Measurements from ENCODE around the gene ALKAL2.

Gene ALKAL2

GRCh38 chr2:271917-272316, 16.0 kb downstream of the ALKAL2 start:
- in situ Hi-C loops (cut with MboI; ENCODE audit: low sequenced_read_pairs) = no loop called here

GRCh38 chr2:270861-271260, 17.0 kb downstream of the ALKAL2 start:
- in situ Hi-C loops (cut with MboI; ENCODE audit: low sequenced_read_pairs) = no loop called here

GRCh38 chr2:269356-270030, 18.4 kb downstream of the ALKAL2 start:
- in situ Hi-C loops (cut with MboI; ENCODE audit: low sequenced_read_pairs) = no loop called here

- in situ Hi-C loops (cut with MboI; ENCODE audit: low sequenced_read_pairs) = no loop called here
Measured at GRCh38 chr2:268323-268722, 19.6 kb downstream of the ALKAL2 start.

- in situ Hi-C loops (cut with MboI; ENCODE audit: low sequenced_read_pairs) = no loop called here
Measured at GRCh38 chr2:264493-265468, 23.1 kb downstream of the ALKAL2 start, which contains the start of gene ACP1. TSS of gene ACP1 (plus strand) at chr2:264947. CDS start at chr2:264965, 18 bp downstream.

- in situ Hi-C loops (cut with MboI; ENCODE audit: low sequenced_read_pairs) = no loop called here
Measured at GRCh38 chr2:263774-264492, 24.0 kb downstream of the ALKAL2 start, which contains the start of gene SH3YL1. TSS of gene SH3YL1 (minus strand) at chr2:264032. CDS start at chr2:263984, 48 bp downstream.

GRCh38 chr2:263022-263738, 24.7 kb downstream of the ALKAL2 start:
- in situ Hi-C loops (cut with MboI; ENCODE audit: low sequenced_read_pairs) = no loop called here

DNA sequence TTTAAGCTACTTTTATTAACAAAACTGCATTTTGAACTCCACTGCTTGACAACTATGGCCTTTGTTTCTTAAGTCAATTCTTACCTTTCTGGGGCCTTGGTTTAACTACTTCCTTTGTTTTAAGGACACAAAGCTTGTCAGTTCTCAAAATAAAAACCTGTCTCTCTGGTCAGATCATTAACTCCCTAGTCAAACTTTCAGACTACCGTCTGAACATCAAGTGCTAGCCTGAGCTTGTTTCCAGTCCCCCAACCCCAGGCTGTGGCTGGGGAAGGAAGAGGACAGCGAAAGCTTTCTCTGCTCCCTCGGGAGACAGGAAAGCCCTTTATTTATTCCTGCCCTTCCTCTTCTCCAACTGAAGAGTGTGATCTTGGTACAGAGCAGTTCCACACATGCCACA, 25.8 kb downstream of the ALKAL2 start:
- in situ Hi-C loops (cut with MboI; ENCODE audit: low sequenced_read_pairs) = no loop called here

DNA sequence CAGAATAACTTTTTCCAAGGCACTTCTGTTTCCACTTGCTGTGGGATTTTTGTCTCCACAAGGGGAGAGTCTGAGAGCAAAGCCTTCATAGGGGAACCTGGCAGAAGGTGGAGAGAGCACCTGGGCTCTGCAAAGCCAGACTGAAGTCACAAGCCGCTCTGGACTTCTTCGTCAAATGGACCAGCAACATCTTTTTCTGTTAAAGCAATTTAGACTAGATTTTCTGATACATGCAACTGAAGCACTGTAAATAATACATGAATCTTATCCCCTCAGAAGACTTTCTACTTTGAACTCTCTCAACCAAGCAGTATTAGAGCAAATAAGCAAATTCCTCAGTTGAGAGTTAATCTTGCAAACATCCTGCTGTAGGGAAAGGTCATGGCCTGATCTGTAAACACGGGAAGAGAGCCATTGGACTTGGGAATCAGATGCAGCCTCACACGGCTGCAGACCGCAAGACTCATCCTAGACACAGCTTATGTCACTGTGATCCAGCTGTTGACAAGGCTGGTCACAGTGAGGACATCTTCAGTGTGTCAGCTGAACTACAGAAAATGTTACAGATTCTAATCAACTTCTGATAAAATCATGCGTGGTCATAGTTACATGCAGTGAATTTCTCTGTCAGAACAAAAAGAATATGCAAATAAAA, 27.3 kb downstream of the ALKAL2 start:
- in situ Hi-C loops (cut with MboI; ENCODE audit: low sequenced_read_pairs) = no loop called here

GRCh38 chr2:259789-260331, 28.0 kb downstream of the ALKAL2 start:
- in situ Hi-C loops (cut with MboI; ENCODE audit: low sequenced_read_pairs) = no loop called here

DNA sequence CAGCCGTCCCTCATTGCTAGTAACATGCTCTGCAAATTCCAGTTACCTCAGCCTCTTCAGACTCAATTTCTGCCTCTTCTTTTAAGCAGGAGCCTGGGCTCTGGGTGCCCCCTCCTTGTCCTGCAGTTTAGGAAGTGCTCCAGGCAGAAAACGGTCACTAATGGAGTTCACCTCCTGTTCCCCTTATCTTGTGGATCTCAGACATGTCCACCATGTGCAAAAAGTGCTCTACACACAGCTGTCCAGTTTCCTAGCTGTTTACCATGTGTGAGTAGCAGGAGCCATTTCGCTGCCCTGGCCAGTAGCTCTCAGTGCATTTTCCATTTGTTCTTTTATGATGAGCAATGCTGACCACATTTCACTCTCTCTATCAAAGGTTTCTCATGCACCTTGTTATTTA, 29.0 kb downstream of the ALKAL2 start:
- in situ Hi-C loops (cut with MboI; ENCODE audit: low sequenced_read_pairs) = no loop called here

DNA sequence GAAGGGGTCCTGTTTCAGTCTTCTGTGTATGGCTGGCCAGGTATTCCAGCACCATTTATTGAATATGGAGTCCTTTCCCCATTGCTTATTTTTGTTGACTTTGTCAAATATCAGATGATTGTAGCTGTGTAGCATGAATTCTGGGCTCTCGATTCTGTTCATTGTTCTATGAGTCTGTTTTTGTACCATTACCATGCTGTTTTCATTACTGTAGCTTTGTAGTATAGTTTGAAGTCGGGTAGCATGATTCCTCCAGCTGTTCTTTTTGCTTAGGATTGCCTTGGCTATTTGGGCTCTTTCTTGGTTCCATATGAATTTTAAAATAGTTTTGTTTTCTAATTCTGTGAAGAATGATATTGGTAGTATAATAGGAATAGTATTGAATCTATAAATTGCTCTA, 30.0 kb downstream of the ALKAL2 start:
- in situ Hi-C loops (cut with MboI; ENCODE audit: low sequenced_read_pairs) = no loop called here

GRCh38 chr2:257429-257828, 30.5 kb downstream of the ALKAL2 start:
- in situ Hi-C loops (cut with MboI; ENCODE audit: low sequenced_read_pairs) = no loop called here

GRCh38 chr2:256094-256493, 31.8 kb downstream of the ALKAL2 start:
- in situ Hi-C loops (cut with MboI; ENCODE audit: low sequenced_read_pairs) = no loop called here

DNA sequence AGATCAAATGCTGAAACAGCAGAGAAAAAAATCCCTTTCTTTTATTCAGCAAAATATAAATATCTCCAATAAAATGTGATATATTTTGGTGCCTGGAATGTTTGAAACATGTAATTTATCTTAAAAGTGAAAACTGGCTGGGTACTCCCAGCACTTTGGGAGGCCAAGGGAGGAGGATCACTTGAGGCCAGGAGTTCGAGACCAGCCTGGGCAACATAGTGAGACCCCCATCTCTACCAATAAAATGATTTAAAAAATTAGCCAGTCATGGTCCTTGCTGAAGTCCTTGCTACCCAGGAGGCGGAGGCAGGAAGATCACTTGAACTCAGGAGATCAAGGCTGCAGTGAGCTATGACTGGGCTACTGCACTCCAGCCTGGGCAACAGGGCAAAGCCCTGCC, 32.7 kb downstream of the ALKAL2 start:
- in situ Hi-C loops (cut with MboI; ENCODE audit: low sequenced_read_pairs) = no loop called here

DNA sequence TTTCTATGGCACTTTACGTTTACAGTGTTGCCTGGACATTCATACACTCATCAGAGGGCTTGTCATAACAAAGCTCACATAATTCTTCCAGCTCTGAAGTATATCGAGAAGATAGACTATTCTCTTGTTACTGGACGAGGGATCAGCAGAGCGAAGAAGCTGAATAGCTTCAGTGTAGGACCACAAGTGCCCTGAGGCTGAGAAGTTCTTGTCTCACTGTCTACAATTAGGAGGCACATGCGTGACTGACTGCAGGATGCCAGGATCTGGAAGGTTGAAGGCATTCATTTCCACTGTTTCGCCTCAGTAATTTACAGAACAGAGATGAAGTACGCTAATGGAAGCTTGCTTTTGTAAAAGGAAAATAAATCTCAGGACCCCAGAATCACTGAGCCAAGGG, 33.6 kb downstream of the ALKAL2 start:
- in situ Hi-C loops (cut with MboI; ENCODE audit: low sequenced_read_pairs) = no loop called here

- in situ Hi-C loops (cut with MboI; ENCODE audit: low sequenced_read_pairs) = no loop called here
Measured at GRCh38 chr2:253202-253638, 34.7 kb downstream of the ALKAL2 start.

DNA sequence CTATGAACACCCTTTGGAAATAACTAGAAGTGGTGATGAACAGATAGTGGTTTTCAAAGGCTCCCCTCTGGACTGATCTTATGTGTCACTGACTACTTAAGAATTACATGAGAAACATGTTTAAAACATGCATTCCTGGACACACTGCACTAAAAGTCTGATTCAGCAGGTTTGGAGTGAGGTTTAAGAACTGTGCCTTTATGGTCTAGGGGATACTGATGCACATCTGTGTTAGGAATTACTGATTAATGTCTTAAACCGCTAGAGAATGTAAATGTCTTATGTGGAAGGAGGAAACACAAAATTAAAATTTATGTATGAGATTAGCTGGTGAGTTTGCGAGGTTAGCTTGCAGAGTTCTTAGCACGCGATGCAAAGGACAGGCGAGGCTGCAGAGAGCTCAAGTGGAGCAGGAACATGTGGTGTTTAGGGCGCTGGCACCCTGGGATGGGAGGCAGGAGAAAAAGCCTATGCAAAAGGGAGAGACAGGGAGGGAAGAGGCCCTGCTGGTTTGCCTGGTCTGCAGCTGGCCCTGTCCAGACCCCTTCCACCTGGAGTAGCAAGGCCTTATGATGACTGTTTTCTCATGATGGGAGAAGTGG, 35.8 kb downstream of the ALKAL2 start:
- in situ Hi-C loops (cut with MboI; ENCODE audit: low sequenced_read_pairs) = no loop called here

GRCh38 chr2:249538-250042, 38.3 kb downstream of the ALKAL2 start:
- in situ Hi-C loops (cut with MboI; ENCODE audit: low sequenced_read_pairs) = no loop called here

Data from hTERT RPE-1 (cell line).